ENCODE data around the gene FN3KRP. TPM values are rescaled to one million over a fixed set of nuclear protein-coding genes. Genes with fewer than 3 reads are reported as not detected.

The FN3KRP gene
- total and polyA plus RNA-seq, 10 of the 15 experiments (the other 5 are each of a cell fraction or from before 2014, with no cell fraction given) = 1.8 to 50.5 (median 26.5) TPM

DNA sequence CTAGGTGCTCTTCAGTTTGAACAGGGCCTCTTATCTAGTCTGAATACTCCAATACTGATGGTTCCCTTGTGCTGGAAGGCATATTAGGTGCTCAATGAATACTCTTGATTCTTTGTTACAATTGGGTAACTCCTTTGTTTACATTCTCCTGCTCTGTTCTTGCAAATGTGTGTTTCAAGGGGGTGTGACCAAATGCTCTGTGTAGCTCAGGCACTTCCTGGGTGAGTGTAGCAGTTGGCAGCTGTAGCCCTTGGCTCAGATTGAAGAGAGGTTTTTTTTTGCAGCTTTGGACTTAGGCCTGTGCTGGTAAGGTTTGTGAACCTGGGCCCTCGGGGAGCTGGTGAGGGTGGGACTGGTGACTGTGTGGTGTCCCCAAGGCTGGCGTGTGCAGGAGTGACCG lies 55.5 kb downstream of the FN3KRP start:
- Histone ChIP-seq H3K4me3 (no peak overlapping the region), H3K79me2 (ENCODE audit: control insufficient read depth, insufficient read depth, low read length) (no peaks in the 10 kb centered on the region), H3K9ac (ENCODE audit: control insufficient read depth, insufficient read depth, low read length) (no peak overlapping the region), H3K9me3 (replicated peaks; ENCODE audit: control insufficient read depth, insufficient read depth, low read length) (no peaks in the 10 kb centered on the region), H4K20me1 (ENCODE audit: control insufficient read depth, insufficient read depth) (no peaks in the 10 kb centered on the region), H2AFZ (ENCODE audit: control insufficient read depth, low read depth, low read length) (no peak overlapping the region), H3K4me2 (ENCODE audit: control insufficient read depth, insufficient read depth) (no peak overlapping the region), H3K36me3 (ENCODE audit: control insufficient read depth in 2 of 2, insufficient read depth in 2 of 2, low read length in 1 of 2) (peaks cover 2 to 23% of the 10 kb centered on the region in 2 experiments; a peak in 3 of 4 replicates), H3K27ac (ENCODE audit: control insufficient read depth, insufficient read depth) (no peak overlapping the region), H3K4me1 (ENCODE audit: control insufficient read depth, insufficient read depth, low read length) (peaks cover 17% of the 10 kb centered on the region), H3K27me3 (replicated peaks in 1 of 2; ENCODE audit: control insufficient read depth in 2 of 2, insufficient read depth in 2 of 2, low read length in 1 of 2) (no peaks in the 10 kb centered on the region)
- intact Hi-C loops (cut with micrococcal nuclease; ENCODE audit: unreplicated experiment) (no loop called here), in situ Hi-C loops (cut with MboI) (no loop called here)
- 53% methylated on average over 3 of the region's 3 CpGs for WGBS (ENCODE audit: insufficient coverage, insufficient replicate concordance, low lambda C conversion rate, missing lambda C conversion rate)
- CTCF ChIA-PET = no interaction called here
- RAD21 ChIA-PET (ENCODE audit: unreplicated experiment) = no interaction called here
- no TSS peak for BruUV-seq (replicated peaks)
- no peak for DNase-seq (ENCODE audit: low read depth, low spot score)
- POLR2A ChIA-PET = no interaction called here
- no peak for ATAC-seq
- FAIRE-seq = no peak
- SMC1A ChIA-PET (ENCODE audit: uncharacterized antibody, unreplicated experiment) = no interaction called here
- TF ChIP-seq RUNX3 (IDR thresholded peaks at IDR 0.05; ENCODE audit: low read length) (no peak), ZNF274 (IDR thresholded peaks at IDR 0.05; ENCODE audit: insufficient read depth, insufficient read length) (no peak), YBX1 (IDR thresholded peaks at IDR 0.05) (no peak), ASH2L (IDR thresholded peaks at IDR 0.05; ENCODE audit: borderline replicate concordance, low read depth) (no peak), POLR2A (IDR thresholded peaks at IDR 0.05; ENCODE audit: low read depth, low read length) (no peak), STAT1 (conservative IDR thresholded peaks at IDR 0.05) (no peak), MLLT1 (IDR thresholded peaks at IDR 0.05) (no peak), SREBF2 (IDR thresholded peaks at IDR 0.05; ENCODE audit: low read length) (no peak), MYC (IDR thresholded peaks at IDR 0.05; ENCODE audit: insufficient read depth, insufficient read length, insufficient replicate concordance, low read length, severe bottlenecking) (no peak), RAD21 (IDR thresholded peaks at IDR 0.05; ENCODE audit: insufficient read depth, low read depth, low read length) (no peak), RB1 (IDR thresholded peaks at IDR 0.05; ENCODE audit: borderline replicate concordance) (no peak), MEF2B (IDR thresholded peaks at IDR 0.05; ENCODE audit: partially characterized antibody, poor library complexity, severe bottlenecking) (no peak), SUPT20H (IDR thresholded peaks at IDR 0.05; ENCODE audit: borderline replicate concordance, control insufficient read depth, low read depth, low read length) (no peak)
- TF ChIP-seq, protein P1, sequence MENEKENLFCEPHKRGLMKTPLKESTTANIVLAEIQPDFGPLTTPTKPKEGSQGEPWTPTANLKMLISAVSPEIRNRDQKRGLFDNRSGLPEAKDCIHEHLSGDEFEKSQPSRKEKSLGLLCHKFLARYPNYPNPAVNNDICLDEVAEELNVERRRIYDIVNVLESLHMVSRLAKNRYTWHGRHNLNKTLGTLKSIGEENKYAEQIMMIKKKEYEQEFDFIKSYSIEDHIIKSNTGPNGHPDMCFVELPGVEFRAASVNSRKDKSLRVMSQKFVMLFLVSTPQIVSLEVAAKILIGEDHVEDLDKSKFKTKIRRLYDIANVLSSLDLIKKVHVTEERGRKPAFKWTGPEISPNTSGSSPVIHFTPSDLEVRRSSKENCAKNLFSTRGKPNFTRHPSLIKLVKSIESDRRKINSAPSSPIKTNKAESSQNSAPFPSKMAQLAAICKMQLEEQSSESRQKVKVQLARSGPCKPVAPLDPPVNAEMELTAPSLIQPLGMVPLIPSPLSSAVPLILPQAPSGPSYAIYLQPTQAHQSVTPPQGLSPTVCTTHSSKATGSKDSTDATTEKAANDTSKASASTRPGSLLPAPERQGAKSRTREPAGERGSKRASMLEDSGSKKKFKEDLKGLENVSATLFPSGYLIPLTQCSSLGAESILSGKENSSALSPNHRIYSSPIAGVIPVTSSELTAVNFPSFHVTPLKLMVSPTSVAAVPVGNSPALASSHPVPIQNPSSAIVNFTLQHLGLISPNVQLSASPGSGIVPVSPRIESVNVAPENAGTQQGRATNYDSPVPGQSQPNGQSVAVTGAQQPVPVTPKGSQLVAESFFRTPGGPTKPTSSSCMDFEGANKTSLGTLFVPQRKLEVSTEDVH (IDR thresholded peaks at IDR 0.05; ENCODE audit: low read depth, partially characterized antibody) = no peak
- TF ChIP-seq, protein P2, sequence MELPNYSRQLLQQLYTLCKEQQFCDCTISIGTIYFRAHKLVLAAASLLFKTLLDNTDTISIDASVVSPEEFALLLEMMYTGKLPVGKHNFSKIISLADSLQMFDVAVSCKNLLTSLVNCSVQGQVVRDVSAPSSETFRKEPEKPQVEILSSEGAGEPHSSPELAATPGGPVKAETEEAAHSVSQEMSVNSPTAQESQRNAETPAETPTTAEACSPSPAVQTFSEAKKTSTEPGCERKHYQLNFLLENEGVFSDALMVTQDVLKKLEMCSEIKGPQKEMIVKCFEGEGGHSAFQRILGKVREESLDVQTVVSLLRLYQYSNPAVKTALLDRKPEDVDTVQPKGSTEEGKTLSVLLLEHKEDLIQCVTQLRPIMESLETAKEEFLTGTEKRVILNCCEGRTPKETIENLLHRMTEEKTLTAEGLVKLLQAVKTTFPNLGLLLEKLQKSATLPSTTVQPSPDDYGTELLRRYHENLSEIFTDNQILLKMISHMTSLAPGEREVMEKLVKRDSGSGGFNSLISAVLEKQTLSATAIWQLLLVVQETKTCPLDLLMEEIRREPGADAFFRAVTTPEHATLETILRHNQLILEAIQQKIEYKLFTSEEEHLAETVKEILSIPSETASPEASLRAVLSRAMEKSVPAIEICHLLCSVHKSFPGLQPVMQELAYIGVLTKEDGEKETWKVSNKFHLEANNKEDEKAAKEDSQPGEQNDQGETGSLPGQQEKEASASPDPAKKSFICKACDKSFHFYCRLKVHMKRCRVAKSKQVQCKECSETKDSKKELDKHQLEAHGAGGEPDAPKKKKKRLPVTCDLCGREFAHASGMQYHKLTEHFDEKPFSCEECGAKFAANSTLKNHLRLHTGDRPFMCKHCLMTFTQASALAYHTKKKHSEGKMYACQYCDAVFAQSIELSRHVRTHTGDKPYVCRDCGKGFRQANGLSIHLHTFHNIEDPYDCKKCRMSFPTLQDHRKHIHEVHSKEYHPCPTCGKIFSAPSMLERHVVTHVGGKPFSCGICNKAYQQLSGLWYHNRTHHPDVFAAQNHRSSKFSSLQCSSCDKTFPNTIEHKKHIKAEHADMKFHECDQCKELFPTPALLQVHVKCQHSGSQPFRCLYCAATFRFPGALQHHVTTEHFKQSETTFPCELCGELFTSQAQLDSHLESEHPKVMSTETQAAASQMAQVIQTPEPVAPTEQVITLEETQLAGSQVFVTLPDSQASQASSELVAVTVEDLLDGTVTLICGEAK (IDR thresholded peaks at IDR 0.05; ENCODE audit: borderline replicate concordance) = no peak
- TF ChIP-seq, protein P3, sequence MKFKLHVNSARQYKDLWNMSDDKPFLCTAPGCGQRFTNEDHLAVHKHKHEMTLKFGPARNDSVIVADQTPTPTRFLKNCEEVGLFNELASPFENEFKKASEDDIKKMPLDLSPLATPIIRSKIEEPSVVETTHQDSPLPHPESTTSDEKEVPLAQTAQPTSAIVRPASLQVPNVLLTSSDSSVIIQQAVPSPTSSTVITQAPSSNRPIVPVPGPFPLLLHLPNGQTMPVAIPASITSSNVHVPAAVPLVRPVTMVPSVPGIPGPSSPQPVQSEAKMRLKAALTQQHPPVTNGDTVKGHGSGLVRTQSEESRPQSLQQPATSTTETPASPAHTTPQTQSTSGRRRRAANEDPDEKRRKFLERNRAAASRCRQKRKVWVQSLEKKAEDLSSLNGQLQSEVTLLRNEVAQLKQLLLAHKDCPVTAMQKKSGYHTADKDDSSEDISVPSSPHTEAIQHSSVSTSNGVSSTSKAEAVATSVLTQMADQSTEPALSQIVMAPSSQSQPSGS (IDR thresholded peaks at IDR 0.05; ENCODE audit: low read length) = no peak

Measured in GM12878 (cell line).